ENCODE results near the gene DNAI1.

DNA sequence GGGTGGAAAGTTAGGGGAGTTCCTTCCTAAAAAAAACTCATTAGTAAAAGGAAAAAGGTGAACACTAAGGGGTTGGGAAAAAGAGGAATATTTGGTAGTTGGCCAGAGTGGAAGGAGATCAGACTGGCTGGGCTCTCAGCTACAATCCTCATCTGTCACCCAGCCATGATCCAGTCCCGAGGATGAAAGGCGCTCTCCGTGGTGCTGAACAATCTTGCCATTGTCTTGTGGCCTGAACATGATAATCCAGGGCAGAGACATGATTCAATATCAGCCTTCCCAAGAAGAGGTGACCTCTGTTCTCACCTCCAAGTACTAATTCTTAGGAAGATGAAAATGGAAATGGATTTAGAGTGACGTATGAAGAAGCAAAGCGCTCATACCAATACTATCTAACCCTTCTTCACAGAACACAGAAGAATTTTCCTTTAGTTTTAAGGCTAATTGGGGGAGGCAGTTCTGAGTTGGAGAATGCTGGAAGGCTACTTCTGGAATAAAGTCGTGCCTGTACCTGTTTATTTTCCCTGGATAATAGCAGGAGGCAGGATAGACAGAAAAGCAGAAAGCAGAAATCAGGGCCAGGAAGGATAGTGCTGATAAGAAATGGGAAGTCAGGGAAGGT, 45.3 kb upstream of the DNAI1 start:
- TF ChIP-seq, protein P1, sequence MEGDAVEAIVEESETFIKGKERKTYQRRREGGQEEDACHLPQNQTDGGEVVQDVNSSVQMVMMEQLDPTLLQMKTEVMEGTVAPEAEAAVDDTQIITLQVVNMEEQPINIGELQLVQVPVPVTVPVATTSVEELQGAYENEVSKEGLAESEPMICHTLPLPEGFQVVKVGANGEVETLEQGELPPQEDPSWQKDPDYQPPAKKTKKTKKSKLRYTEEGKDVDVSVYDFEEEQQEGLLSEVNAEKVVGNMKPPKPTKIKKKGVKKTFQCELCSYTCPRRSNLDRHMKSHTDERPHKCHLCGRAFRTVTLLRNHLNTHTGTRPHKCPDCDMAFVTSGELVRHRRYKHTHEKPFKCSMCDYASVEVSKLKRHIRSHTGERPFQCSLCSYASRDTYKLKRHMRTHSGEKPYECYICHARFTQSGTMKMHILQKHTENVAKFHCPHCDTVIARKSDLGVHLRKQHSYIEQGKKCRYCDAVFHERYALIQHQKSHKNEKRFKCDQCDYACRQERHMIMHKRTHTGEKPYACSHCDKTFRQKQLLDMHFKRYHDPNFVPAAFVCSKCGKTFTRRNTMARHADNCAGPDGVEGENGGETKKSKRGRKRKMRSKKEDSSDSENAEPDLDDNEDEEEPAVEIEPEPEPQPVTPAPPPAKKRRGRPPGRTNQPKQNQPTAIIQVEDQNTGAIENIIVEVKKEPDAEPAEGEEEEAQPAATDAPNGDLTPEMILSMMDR (IDR thresholded peaks at IDR 0.05 in 2 of 3, conservative IDR thresholded peaks at IDR 0.05 in 1 of 3; ENCODE audit: borderline replicate concordance in 1 of 3, insufficient read depth in 1 of 3, low read depth in 2 of 3, low read length in 2 of 3) = no peak
- no peak for TF ChIP-seq EZH2phosphoT487 (IDR thresholded peaks at IDR 0.05; ENCODE audit: borderline replicate concordance)
